Measurements from ENCODE around the gene SLC22A12.

Gene SLC22A12

DNA sequence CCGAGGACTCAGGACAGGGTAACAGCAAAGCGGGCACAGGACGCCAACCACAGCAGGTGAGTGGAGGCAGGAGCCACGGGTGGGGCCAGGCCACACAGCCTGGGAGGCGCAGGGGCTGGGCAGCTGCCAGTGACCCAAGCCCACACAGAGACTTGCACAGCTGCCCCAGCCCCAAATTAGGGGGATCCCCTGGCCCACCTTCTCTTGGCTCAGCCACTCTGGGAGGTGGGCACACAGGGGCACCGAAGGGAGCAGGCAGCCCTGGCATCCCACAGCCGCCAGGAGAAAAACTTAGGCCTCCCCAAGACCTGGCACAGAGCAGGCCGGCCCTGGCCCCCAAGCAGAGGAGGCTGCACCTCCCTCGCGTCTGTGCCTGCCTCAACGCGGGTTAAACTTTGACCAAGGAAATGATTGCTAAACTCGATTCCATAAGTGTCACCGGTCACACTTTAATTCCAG, at the start of gene SLC22A12:
SLC22A12 (plus strand) TSS at position 458 of the 459 bp plus-strand sequence. CDS start 337 bp downstream, outside the sequence.
- Histone ChIP-seq H3K9ac (ENCODE audit: low read depth, low read length) (no peak within 1 kb of the TSS), H3K4me1 (ENCODE audit: control insufficient read depth, insufficient read depth, low read length) (no peaks in the 10 kb centered on the region), H3K4me3 (ENCODE audit: low read depth, low read length) (no peak within 1 kb of the TSS), H3K36me3 (ENCODE audit: control insufficient read depth, insufficient read depth, low read length) (no peaks in the 10 kb centered on the region), H3K9me3 (ENCODE audit: control insufficient read depth, insufficient read depth, low read length) (no peaks in the 10 kb centered on the region), H3K27me3 (ENCODE audit: control insufficient read depth, insufficient read depth, low read length) (no peaks in the 10 kb centered on the region)

DNA sequence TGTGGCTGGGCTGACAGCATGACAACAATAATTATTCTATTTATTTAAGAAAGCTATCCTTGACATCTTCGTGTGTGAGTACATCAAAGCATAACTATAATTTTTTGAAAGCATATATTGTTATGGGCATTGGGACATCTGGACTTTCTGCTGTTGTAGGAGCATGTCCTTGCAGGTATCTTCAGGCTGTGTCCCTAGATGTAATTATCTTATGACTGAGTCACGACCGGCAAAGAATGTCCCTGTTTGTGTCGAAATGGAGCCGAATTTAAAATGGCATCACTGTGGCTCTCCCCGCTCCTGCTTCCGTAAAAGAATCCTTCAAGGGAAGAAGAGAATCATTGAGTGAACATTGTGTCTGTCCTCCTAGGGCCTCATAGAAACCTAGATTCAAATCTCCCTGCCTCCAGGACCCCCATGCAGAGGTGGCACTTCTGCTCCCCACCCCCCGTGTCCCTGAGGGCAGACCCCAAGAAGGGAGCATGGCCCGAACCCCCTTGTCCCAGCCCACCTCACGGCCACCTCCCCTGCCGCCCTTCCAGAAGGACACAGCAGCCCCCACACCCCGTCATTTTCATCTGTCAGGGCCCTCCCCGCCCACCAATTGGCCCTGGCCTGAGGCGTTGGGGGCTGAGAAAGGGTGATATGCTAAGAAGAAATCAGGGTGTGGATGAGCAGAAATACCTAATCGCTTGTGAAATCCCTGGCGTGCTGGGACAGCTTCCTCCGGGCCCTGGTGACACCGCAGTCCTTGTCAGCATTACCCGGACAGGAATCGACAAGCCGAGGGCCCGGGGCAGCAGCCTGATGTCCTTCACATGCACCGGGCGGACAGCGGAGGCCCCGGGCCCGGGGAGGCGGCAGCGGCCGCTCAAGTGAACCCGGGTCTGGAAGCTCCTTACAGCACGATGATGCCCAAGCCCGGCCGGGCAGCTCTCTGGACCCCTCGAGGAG, 48.6 kb upstream of the SLC22A12 start:
- Histone ChIP-seq H3K9ac (ENCODE audit: low read depth, low read length) (no peak overlapping the region), H3K4me3 (ENCODE audit: low read depth, low read length) (no peak overlapping the region), H3K36me3 (ENCODE audit: control insufficient read depth, insufficient read depth, low read length) (no peaks in the 10 kb centered on the region), H3K9me3 (ENCODE audit: control insufficient read depth, insufficient read depth, low read length) (no peaks in the 10 kb centered on the region), H3K27me3 (ENCODE audit: control insufficient read depth, insufficient read depth, low read length) (no peaks in the 10 kb centered on the region), H3K4me1 (ENCODE audit: control insufficient read depth, insufficient read depth, low read length) (no peaks in the 10 kb centered on the region)

GRCh38 chr11:64543818-64544217, 47.2 kb upstream of the SLC22A12 start:
- Histone ChIP-seq H3K36me3 (ENCODE audit: control insufficient read depth, insufficient read depth, low read length) (no peaks in the 10 kb centered on the region), H3K9ac (ENCODE audit: low read depth, low read length) (no peak overlapping the region), H3K4me1 (ENCODE audit: control insufficient read depth, insufficient read depth, low read length) (no peaks in the 10 kb centered on the region), H3K4me3 (ENCODE audit: low read depth, low read length) (no peak overlapping the region), H3K27me3 (ENCODE audit: control insufficient read depth, insufficient read depth, low read length) (no peaks in the 10 kb centered on the region), H3K9me3 (ENCODE audit: control insufficient read depth, insufficient read depth, low read length) (no peaks in the 10 kb centered on the region)

DNA sequence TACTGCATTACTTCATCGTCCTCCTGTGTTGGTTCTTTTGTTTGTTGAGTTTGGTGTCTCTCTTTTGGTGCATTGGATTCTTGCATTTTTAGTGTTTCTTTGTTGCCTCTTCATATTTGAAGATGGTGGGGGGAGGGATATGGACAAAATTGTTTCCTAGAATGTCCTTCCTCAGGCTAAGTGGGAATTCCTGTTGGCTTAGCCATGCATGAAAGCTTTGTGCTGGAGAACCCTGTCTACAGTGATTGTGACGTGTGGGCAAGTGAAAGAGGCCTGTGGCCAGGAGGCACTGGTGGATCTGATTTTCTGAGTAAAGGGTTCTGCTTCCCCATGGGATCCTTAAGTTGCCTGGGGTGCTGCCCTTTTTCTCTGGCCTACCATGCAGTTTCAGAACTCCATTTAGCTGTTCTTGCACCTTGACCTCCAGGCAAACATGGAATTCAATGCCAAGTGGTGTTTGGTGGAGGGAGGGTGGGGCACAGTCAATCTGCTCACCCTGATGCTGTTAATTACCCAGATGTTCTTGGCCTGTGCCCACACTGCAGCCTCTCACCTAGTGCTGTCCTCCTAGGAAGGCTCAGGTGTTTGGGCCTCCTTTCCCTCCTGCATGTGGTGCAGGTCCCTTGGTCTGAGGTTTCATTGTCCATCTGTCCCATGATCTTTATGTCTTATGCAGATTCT, 46.3 kb upstream of the SLC22A12 start:
- no peaks in the 10 kb centered on the region for H3K9me3 ChIP-seq (ENCODE audit: control insufficient read depth, insufficient read depth, low read length)
- H3K4me1 ChIP-seq (ENCODE audit: control insufficient read depth, insufficient read depth, low read length): no peaks in the 10 kb centered on the region
- H3K9ac ChIP-seq (ENCODE audit: low read depth, low read length): no peak overlapping the region
- no peaks in the 10 kb centered on the region for H3K27me3 ChIP-seq (ENCODE audit: control insufficient read depth, insufficient read depth, low read length)
- H3K4me3 ChIP-seq (ENCODE audit: low read depth, low read length): no peak overlapping the region
- H3K36me3 ChIP-seq (ENCODE audit: control insufficient read depth, insufficient read depth, low read length): no peaks in the 10 kb centered on the region

- no peak overlapping the region for H3K4me3 ChIP-seq (ENCODE audit: low read depth, low read length)
- H3K4me1 ChIP-seq (ENCODE audit: control insufficient read depth, insufficient read depth, low read length): no peaks in the 10 kb centered on the region
- H3K9ac ChIP-seq (ENCODE audit: low read depth, low read length): no peak overlapping the region
- H3K36me3 ChIP-seq (ENCODE audit: control insufficient read depth, insufficient read depth, low read length): no peaks in the 10 kb centered on the region
- no peaks in the 10 kb centered on the region for H3K9me3 ChIP-seq (ENCODE audit: control insufficient read depth, insufficient read depth, low read length)
- no peaks in the 10 kb centered on the region for H3K27me3 ChIP-seq (ENCODE audit: control insufficient read depth, insufficient read depth, low read length)
Observed at GRCh38 chr11:64545619-64546018, 45.4 kb upstream of the SLC22A12 start.

DNA sequence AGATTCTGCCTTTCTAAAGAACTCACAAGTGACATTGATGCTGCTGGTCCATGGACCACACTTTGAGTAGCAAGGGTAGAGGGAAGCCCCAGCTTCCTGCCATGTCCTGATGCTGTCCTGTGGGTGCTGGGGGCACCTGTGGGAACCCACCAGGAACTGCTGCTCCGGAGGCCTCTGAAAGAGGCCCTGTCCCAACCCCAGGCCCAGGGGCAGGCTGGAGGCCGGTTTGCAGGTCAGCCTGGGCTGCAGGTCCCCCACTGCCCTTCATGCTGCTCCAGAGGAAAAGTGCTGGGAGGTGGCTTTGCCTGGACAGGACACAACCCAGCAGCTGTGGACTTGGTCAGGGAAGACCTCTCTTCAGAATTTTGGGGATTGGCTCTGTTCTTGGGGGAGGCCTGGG, 44.8 kb upstream of the SLC22A12 start:
- H3K27me3 ChIP-seq (ENCODE audit: control insufficient read depth, insufficient read depth, low read length): no peaks in the 10 kb centered on the region
- H3K36me3 ChIP-seq (ENCODE audit: control insufficient read depth, insufficient read depth, low read length): no peaks in the 10 kb centered on the region
- no peaks in the 10 kb centered on the region for H3K9me3 ChIP-seq (ENCODE audit: control insufficient read depth, insufficient read depth, low read length)
- H3K9ac ChIP-seq (ENCODE audit: low read depth, low read length): no peak overlapping the region
- H3K4me3 ChIP-seq (ENCODE audit: low read depth, low read length): no peak overlapping the region
- H3K4me1 ChIP-seq (ENCODE audit: control insufficient read depth, insufficient read depth, low read length): no peaks in the 10 kb centered on the region

GRCh38 chr11:64546600-64546999, 44.4 kb upstream of the SLC22A12 start:
- Histone ChIP-seq H3K27me3 (ENCODE audit: control insufficient read depth, insufficient read depth, low read length) (no peaks in the 10 kb centered on the region), H3K4me1 (ENCODE audit: control insufficient read depth, insufficient read depth, low read length) (no peaks in the 10 kb centered on the region), H3K4me3 (ENCODE audit: low read depth, low read length) (no peak overlapping the region), H3K9me3 (ENCODE audit: control insufficient read depth, insufficient read depth, low read length) (no peaks in the 10 kb centered on the region), H3K9ac (ENCODE audit: low read depth, low read length) (no peak overlapping the region), H3K36me3 (ENCODE audit: control insufficient read depth, insufficient read depth, low read length) (no peaks in the 10 kb centered on the region)

- Histone ChIP-seq H3K4me1 (ENCODE audit: control insufficient read depth, insufficient read depth, low read length) (no peaks in the 10 kb centered on the region), H3K9me3 (ENCODE audit: control insufficient read depth, insufficient read depth, low read length) (no peaks in the 10 kb centered on the region), H3K27me3 (ENCODE audit: control insufficient read depth, insufficient read depth, low read length) (no peaks in the 10 kb centered on the region), H3K9ac (ENCODE audit: low read depth, low read length) (no peak overlapping the region), H3K4me3 (ENCODE audit: low read depth, low read length) (no peak overlapping the region), H3K36me3 (ENCODE audit: control insufficient read depth, insufficient read depth, low read length) (no peaks in the 10 kb centered on the region)
Observed at GRCh38 chr11:64549969-64550368, 41.1 kb upstream of the SLC22A12 start.

DNA sequence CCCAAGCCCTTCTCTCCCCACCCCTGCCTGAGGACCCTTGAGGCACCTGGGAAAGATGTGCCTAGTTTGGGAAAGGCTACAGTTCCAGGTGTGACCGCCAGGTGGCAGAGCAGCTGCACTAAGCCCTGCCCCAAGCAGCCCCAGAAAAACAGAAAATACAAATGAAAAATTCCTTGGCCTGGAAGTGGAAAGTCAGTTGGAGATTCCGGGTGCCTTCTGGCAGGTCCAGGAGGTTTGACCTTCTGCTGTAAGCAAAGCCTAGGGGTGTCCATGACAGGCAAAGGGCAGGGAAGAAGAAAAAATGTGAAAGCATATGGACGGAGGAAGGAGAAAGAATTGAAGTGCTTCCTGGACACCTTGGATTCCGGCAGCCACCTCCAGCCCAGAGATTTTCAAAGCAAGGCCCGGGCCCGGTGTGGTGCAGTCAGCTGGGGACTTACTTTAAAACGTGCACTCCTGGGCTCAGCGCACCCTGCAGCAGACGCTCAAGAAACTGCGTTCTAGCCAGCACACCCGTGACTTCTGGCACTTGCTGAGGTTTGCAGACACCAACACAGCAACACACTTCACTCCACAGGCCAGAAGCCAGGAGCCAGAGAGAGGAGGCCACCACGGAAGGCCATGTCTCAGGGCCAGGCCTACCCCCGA, 37.3 kb upstream of the SLC22A12 start:
- no peaks in the 10 kb centered on the region for H3K27me3 ChIP-seq (ENCODE audit: control insufficient read depth, insufficient read depth, low read length)
- H3K9ac ChIP-seq (ENCODE audit: low read depth, low read length): peak overlapping the region; percentile 0
- H3K9me3 ChIP-seq (ENCODE audit: control insufficient read depth, insufficient read depth, low read length): no peaks in the 10 kb centered on the region

DNA sequence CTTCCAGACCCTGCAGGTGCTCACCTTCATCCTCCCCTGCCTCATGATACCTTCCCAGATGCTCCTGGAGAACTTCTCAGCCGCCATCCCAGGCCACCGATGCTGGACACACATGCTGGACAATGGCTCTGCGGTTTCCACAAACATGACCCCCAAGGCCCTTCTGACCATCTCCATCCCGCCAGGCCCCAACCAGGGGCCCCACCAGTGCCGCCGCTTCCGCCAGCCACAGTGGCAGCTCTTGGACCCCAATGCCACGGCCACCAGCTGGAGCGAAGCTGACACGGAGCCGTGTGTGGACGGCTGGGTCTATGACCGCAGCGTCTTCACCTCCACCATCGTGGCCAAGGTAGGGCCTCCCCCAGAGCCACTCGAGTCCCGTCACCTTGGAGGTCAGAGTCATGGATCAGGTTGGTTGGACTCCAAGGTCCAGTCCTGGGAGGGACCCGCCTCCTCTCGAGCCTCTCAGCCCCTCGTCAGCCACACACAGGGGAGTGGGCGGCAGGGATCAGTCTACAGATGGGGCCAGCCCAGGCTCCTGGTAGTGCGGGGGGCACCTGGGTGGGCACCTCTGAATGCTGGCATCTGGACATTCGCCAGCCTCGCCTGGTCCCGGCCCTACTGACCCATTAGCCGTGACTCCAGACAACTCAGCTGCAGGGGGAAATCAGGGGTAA, 34.8 kb upstream of the SLC22A12 start:
- Histone ChIP-seq H3K9ac (ENCODE audit: low read depth, low read length) (no peak overlapping the region), H3K4me1 (ENCODE audit: control insufficient read depth, insufficient read depth, low read length) (no peaks in the 10 kb centered on the region), H3K4me3 (ENCODE audit: low read depth, low read length) (no peak overlapping the region), H3K36me3 (ENCODE audit: control insufficient read depth, insufficient read depth, low read length) (no peaks in the 10 kb centered on the region), H3K9me3 (ENCODE audit: control insufficient read depth, insufficient read depth, low read length) (no peaks in the 10 kb centered on the region), H3K27me3 (ENCODE audit: control insufficient read depth, insufficient read depth, low read length) (no peaks in the 10 kb centered on the region)

More for the DNA sequence above, 37.3 kb upstream of the SLC22A12 start:
- H3K36me3 ChIP-seq (ENCODE audit: control insufficient read depth, insufficient read depth, low read length): no peaks in the 10 kb centered on the region
- H3K4me1 ChIP-seq (ENCODE audit: control insufficient read depth, insufficient read depth, low read length): no peaks in the 10 kb centered on the region
- no peak overlapping the region for H3K4me3 ChIP-seq (ENCODE audit: low read depth, low read length)

GRCh38 chr11:64556721-64557250, 34.2 kb upstream of the SLC22A12 start:
- Histone ChIP-seq H3K36me3 (ENCODE audit: control insufficient read depth, insufficient read depth, low read length) (no peaks in the 10 kb centered on the region), H3K4me3 (ENCODE audit: low read depth, low read length) (no peak overlapping the region), H3K9me3 (ENCODE audit: control insufficient read depth, insufficient read depth, low read length) (no peaks in the 10 kb centered on the region), H3K27me3 (ENCODE audit: control insufficient read depth, insufficient read depth, low read length) (no peaks in the 10 kb centered on the region), H3K4me1 (ENCODE audit: control insufficient read depth, insufficient read depth, low read length) (no peaks in the 10 kb centered on the region), H3K9ac (ENCODE audit: low read depth, low read length) (no peak overlapping the region)
